Measurements from ENCODE around the gene TTLL4.
"Not testable (repeated sequence)": the region's sequence is repeated elsewhere in the genome, so short reads cannot be mapped to it uniquely, and the experiment has no call there.

TTLL4 gene

DNA sequence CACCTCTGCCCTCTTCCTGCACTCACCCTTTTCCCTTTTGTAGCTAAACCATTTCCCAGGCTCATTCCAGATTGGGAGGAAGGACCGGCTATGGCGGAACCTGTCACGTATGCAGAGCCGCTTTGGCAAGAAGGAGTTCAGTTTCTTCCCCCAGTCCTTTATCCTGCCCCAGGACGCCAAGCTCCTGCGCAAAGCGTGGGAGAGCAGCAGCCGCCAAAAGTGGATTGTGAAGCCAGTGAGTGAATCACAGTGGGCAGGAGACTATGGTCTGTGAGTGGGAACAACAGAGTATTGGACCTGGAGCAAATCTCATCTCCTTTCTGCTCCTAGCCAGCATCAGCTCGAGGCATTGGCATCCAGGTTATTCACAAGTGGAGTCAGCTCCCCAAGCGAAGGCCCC, 36.3 kb downstream of the TTLL4 start:
- no peak for DNase-seq

DNA sequence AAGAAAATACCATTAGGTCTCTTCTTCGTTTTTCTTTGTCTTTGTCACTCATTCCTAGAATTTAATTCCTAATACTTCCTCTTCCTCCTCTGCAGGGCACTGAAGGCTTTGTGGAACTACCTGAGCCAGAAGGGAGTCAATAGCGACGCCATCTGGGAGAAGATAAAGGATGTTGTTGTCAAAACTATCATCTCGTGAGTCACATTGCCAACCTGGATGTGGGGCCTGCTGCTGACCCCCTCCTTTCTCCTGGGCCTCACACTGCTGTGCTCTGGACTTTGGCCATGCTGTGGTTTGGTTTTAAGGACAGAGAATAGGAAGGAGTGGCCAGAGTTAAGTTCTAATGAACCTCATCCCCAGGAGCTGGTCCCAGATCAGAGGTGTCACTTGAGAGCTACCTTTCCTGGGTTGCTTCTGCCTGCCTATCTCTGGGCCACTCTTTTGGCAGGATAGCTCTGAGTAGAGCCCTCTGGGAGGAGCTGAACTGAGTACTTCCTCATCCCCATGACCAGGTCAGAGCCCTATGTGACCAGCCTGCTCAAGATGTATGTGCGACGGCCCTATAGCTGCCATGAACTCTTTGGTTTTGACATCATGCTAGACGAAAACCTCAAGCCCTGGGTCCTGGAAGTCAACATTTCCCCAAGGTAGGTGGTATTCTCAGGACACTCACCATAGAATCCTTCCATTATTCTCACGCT, 38.3 kb downstream of the TTLL4 start:
- no peak for DNase-seq

DNA sequence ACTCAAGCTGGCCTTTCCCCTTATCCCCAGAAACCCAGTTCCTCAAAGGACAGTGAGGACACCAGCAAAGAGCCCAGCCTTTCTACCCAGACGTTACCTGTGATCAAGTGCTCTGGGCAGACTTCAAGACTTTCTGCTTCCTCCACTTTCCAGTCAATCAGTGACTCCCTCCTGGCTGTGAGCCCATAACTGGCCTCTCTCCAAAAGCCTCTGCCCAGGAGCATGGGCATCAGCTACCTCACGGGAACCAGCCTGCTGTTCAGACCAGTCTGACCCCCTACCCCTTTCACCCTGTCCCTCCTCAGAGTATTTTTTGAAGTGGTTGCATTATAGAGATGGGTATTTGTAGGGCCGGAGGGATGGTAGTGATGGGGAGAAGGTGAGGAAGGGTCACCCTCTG, 43.6 kb downstream of the TTLL4 start:
- DNase-seq, result no peak

DNA sequence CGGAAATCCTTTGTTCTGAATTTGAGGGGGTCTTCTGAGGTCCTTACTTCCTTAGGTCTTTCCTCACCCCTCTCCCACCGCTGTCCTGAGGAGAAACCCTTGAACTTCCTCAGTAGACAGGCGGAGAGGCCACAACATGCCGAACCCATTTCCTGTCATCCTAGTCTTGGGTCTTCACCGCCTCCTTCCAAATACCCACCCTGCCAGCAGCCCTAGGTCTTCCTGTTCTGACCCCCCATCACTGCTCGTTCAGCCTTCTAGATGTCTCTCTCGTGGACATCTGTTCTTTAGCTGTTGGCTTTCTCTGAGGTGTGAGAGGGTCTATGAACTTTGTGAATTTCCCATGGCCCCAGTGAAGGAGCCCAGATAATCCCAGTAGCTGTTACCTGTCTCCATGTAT, 44.1 kb downstream of the TTLL4 start:
- no peak for DNase-seq

DNA sequence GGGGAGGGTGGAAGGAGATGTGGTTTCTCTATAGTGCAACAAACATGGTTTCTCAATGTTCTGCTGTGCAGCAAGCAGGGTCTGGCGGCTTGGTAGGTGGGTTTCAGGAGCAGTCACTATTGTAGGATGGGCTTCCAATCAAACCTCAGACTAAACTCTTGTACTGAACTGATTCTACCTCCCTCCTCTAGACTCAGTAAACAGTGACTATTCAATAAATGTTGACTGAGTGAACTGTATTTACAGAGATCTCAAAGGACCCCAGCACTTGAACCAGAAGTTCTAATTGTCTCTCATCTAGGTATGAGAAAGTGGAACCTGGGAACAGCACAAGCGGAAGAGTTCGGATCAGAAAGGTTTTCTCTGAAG, 44.5 kb downstream of the TTLL4 start:
- no peak for DNase-seq

DNA sequence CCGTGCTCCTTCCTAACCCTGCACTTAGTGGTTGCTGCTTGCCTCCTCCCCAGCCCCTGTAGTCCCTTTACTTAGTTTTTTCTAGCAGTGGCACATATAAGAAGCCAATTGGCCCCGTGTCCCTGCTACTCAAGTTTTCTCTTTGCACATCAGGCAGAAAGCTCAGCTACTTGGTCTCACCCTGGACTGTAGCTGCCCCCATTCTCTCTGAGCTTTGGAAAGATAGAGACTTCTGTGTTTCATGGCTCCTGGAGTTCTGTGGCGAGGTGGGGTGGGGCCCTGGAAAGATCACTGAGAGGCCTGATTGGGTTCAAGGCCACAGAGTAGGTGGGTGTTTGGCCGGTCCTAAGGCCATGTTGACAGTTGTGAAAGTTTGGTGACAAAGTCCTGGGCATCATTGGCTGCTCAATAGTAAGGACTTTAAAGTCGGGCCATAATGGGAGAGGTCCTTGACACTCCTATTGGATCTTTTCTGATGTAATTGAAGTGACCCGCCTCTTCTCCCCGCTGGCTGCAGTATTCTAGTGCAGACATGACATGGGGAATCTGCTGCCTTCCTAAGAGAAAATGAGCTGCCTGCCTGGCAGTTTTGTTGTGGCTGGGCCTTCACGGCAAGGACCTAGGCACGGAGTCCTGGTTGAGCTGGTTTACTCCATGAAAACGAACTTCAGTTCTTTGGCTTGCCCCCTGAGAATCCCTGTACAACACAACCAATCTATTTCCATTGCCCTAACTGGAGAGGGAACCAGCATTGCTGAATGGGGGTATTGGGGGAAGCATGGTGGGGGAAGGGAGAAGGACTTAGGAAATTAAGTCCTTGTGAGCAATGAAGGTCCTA, 45.2 kb downstream of the TTLL4 start:
- no peak for DNase-seq

DNA sequence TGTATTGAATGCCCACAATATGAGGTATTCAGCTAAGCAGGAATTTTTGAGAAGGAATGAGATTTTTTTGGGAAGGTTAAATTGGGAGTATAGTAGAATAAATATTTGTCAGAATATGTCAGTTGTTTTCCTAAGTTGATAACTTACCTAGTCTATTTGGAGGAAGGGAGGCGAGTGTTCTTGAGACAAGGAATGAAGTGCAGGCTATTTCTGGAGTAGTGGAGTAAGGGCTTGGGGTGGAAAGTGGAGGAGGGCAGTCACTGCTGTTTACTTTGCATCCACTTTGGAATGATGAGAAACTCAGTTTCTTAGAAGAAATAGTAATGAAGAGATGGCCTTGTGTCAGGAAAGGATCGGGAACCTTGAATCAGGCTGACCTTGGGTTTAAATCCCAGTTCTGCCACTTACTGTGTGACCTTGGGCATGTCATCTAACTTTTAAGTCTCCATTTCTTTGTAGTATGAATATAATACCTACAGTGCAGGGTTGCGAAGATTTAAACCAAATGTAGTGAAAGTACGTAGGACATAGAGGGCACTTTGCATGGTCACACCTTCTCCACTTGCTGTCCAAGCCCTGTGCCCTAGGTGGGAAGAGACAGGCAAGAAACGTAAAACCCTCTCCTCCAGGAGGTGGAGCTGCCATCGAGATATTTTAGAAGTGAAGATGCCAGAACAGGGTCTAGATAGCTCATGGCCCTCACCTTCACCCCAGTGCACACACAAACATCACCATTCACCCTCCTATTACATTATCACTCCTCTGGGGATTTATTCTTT, 46.2 kb downstream of the TTLL4 start:
- DNase-seq, result no peak

DNA sequence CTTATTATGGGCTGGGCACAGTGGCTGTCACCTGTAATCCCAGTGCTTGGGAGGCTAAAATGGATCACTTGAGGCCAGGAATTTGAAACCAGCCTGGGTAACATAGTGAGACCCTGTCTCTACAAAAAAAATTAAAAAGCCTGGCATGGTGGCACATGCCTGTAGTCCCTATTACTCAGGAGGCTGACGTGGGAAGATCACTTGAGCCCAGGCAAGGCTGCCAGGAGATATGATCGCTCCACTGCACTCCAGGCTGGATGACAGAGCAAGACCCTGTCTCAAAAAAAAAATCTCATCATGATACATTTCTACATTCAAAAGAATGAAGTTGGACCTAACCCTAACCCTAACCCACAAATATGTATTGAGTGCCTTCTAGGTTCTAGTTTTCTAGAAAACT, 51.2 kb downstream of the TTLL4 start:
- DNase-seq, result no peak

DNA sequence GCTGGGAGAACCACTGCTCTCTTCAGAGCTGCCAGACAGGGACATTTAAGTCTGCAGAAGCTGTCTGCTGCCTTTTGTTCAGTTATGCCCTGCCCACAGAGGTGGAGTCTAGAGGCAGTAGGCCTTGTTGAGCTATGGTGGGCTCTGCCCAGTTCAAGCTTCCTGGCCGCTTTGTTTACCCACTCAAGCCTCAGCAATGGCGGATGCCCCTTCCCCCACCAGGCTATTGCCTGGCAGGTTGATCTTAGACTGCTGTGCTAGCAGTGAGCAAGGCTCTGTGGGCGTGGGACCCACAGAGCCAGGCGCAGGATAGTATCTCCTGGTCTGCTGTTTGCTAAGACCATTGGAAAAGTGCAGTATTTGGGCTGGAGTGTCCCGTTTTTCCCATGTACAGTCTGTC, 62.1 kb downstream of the TTLL4 start:
- DNase-seq, result not testable (repeated sequence)

DNA sequence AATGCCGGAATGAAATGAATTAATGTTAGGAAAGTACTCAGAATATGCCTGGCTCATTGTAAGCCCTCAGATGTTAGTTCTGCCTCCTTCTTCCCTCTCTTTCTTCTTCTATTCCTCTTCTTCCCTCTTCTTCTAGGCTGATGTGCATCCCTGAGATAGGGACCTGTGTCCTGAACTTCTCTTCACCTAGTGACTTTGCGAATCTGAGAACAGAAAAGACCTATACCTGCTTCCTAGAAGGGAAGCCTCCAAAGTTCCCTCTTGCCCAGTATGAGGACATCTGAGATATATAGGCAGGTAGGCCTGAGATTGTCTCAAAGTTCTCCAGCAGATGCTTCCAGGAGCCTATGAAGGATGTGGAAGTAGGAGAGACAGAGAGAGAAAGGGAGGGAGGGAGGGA, 63.2 kb downstream of the TTLL4 start:
- DNase-seq, result no peak

DNA sequence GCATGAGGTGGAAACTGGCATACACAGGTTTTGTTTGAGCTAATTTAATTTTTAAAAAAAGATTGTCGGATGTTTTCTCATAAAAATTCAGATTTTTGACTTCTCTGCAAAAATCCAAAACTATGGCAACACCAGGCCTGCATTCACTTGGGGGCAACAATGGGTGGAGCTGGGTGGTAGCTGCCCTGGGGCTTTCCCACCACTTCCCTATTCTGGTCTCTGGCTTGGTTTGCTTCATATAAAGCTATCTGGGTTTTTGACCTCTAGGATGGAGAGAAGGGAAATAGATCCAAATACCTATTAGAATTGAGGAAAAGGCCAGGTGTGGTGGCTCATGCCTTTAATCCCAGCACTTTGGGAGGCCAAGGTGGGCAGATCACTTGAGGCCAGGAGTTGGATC, 65.9 kb downstream of the TTLL4 start:
- DNase-seq, result no peak

DNA sequence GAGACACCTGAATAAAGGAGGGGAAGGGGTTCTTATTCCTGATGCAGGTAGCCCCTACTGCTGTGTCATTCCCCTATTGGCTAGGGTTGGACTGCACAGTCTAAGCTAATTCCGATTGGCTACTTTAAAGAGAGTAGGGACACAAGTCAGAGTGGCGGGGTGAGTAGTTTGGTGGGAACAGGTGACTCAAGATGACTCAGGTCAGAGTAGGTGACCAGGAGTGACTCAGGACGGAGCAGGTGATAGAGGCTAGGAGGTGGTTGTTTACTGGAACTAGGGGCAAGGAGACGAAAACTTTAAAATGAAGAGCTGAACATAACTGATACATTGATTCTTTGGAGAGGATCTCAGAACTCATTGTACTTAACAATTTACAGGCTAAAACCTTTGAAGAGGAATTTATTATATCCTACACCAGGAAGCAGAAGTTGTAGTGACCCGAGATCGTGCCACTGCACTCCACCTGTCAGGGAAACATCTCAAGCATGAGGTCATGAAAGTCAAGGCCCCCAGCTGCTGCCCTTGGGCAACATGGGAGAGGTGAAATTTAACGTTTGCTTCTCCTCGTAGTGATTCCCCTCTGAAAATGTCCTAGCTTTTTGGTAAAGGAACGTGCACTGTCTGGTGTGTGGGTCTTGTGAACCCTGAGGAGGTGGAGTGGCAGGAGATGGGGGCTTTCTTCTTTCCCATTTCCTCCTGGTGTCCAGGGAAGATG, 66.8 kb downstream of the TTLL4 start:
- DNase-seq, result no peak

DNA sequence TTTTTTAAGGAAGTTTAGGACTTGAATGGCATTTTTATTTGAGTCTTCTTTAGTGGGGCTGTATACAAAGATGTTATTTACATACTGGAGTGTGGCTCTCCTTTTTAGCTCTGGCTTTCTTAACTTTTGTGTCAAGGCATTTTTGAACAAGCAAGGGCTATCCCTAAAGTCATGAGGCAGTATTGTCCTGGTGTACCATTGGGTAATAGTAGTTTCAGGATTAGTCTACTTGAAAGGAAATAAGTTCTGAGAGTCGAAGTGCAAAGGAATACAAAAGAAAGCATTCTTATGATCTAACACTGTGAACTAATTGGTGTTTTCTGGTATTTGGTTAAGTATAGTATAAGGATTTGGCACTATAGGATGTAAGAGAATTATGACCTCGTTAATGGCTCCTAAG, 69.4 kb downstream of the TTLL4 start:
- no peak for DNase-seq

DNA sequence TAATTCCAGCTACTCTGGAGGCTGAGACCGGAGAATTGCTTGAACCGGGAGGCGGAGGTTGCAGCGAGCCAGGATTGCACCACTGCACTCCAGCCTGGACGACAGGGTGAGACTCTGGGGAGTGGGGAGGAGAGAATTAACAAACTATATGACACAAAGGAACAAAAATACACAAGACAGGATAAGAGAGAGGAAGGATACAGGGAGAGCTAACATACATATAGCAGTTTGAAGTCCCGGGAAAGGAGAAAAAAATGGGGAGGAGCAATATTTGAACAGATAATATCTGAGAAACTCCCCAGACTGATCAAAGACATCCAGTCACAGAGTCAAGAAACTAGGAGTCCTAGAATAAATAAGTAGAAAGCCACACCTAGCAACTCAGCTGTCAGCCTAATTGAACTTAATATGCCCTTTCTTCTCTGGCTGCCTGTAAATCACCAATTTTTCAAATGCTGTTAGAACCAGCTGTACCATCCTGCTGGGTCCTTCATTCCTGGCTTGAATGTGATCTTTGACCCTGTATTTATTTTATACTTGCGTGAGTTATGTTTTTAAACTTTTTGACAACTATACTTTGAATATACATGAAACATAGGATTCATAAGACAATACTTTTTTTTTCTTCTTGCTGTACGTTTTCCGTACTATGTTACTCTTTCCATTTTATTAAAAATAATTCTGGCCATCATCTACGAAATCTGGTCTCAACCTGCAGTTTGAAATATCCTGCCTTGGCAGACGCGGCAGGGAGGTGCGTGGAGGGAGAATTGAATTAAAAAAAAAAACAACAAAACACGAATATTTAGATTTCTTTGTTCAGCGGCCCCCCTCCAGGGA, 70.4 kb downstream of the TTLL4 start:
- DNase-seq, result no peak

DNA sequence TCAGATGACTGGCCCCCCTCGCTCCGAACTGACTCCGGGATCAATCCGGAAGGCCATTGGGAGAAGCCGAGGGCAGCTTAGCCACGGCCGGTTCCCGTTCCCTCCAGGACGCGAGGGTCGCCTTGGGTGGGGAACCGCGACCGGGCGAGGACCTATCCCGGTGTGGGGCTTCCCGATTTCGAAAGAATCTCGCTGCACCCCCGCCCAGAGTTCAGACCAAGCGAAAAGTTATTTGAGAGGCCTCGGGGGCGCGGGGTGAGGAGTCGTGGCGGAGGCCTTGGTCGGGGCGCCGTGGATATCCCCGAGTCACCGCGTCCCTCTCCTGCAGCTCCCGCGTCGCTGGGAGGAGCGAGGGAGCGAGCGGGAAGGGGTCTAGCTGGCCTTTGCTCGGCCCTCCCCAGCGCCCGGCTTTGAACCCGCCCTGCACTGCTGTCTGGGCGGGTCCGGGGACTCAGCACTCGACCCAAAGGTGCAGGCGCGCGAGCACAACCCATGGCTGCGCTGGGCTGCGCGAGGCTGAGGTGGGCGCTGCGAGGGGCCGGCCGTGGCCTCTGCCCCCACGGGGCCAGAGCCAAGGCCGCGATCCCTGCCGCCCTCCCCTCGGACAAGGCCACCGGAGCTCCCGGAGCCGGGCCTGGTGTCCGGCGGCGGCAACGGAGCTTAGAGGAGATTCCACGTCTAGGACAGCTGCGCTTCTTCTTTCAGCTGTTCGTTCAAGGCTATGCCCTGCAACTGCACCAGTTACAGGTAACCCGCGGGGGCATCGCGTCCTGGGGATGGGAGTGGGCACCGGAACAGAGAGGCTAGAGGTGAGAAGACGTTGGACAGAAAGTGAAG, 71.3 kb downstream of the TTLL4 start, which contains the start of gene CYP27A1:
Gene CYP27A1, plus strand, starts transcription at position 457 of the 837 bp plus-strand sequence. Its CDS starts 36 bp downstream, at position 493.
- DNase-seq, result no peak

DNA sequence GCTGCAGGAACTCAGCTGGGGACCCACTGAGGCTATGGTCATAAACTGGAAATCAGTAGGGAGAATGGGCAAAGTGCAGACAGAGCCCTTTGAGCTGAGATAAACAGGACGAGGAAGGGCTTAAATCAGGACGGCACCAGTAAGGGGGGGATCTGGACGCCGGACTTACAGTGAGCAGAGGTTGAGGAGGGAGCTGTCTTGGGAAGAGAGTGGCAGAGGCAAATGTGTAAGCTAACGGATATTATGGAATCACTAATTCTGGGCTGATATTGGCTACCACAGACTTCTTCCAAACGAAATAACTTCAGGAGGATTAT, 71.9 kb downstream of the TTLL4 start:
- no peak for DNase-seq

DNA sequence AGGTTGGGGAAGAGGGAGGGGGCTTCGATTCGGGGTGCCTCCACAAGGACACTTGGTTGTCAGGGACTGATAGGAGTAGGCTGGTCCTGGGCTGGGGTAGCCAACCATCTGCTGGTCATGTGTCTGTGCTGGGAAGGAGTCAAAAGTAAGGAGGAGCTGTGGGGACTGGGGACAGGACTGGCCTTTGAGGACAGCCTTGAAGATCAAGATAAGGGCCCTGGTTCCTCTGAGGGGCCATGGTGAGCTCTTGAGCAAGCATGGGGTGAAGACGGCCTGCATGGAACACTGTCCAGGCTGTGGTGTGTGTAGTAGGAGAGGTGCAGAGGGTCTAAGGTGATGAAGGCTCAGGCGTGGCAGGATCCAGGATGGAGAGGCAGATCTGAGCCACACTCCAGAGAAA, 73.1 kb downstream of the TTLL4 start:
- DNase-seq, result no peak

DNA sequence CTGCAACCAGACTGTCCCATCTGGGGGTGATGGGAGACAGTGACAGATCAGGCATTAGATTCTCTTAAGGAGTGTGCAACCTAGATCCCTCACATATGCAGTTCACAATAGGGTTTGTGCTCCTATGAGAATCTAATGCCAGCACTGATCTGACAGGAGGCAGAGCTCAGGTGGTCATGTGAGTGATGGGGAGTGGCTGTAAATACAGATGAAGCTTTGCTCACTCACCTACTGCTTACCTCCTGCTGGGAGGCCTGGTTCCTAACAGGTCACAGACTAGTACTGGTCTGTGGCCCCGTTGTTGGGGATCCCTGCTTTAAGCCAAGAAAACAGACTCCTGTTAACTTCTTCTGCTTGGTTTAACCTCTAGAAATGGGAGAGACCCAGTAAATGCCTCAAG, 74.5 kb downstream of the TTLL4 start:
- DNase-seq, result no peak

DNA sequence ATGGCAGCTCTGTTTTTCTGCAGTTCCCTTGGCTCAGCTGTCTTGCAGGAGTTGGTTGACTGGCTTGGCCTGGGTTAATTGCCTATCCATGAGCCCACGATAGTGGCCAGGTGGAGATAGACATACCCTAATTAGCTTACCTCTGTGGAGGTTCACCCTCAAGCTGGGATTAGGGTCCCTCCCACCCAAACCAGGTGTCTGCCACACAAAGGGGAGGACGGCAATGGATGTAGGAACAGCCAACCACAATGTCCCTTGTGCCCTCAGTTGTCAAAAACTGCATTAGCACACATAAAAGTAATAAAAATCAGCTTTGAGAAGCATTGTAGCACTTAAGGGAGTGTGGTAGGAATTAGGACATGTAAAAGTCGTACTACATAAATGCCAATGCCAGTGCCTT, 75.5 kb downstream of the TTLL4 start:
- no peak for DNase-seq

DNA sequence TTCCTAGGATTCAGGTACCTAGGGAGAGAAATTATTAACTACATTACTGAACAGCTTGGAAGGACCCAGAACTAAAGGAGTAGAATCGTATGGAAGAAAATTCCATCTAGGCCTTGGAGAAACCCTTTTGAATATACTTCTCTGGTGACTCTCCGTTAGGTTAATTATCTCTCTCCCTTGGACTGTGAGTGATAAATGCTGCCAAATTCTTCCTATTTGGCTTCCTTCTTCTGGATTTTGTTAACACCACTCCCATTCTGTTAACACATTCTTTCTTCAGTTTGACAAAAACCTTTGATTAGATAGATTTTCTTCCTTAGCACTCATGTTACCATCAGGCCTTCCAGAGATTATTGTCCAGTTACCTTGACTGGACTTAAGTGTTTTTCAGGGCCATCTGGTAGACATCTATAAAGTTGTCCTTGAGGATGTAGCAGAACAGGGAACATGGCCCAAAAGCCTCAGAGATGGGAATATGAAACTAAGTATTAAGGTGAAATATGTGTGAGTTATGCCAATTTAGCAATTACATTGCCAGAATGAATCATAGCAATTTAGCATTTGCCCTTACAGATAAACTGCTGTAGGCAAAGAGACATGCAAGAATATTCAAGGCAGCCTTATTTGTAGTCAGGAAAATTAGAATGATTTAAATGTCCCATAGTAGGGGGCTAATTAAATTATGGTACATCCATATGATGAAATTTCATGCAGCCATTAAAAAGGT, 78.1 kb downstream of the TTLL4 start:
- no peak for DNase-seq

DNA sequence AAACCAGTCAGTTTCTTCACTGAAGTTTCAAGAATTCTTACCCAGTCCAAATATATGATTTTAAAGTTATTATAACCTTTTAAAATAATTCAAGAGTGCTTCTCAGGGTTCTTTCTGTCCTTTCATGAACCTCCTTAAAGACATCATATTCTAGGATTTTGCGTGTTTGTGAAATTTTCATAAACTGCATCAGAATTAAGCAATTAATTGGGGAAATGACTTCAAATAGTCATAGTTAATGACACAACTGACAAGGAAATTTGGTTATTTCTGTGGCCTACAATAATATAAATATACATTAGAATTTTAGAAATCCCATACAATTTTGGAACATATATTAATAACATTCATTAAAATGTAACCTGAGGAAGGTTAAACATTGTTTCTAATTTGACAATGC, 81.8 kb downstream of the TTLL4 start:
- DNase-seq, result no peak
